Chondrocyte (in vitro differentiated cells): ENCODE results near the gene NUDT3. TPM values are rescaled to one million over a fixed set of nuclear protein-coding genes. Genes with fewer than 3 reads are reported as not detected.

Experiments
- DNase-seq: peaks from one replicate; pipeline ENCODE4 v3.0.0; 2021; ENCODE audit warnings: mixed read lengths, low spot score
- H3K27ac Mint-ChIP-seq: one replicate; pipeline ENCODE4 v1.8.0; 2021; ENCODE audit warnings: mild to moderate bottlenecking, moderate library complexity, mixed read lengths; ENCODE audit not compliant: unreplicated experiment
- H3K27me3 Mint-ChIP-seq: 2 replicates; pipeline ENCODE4 v1.8.0; 2021; ENCODE audit warnings: low read depth, mixed read lengths
- H3K36me3 Mint-ChIP-seq: 2 replicates; pipeline ENCODE4 v1.8.0; 2021; ENCODE audit warnings: low read depth, mixed read lengths
- H3K4me1 Mint-ChIP-seq: 2 replicates; pipeline ENCODE4 v1.8.0; 2021; ENCODE audit warnings: low read depth, mild to moderate bottlenecking, mixed read lengths
- H3K4me3 Mint-ChIP-seq: one replicate; pipeline ENCODE4 v1.8.0; 2021; ENCODE audit warnings: mild to moderate bottlenecking, moderate library complexity, mixed read lengths; ENCODE audit not compliant: unreplicated experiment
- H3K9me3 Mint-ChIP-seq: 2 replicates; pipeline ENCODE4 v1.8.0; 2021; ENCODE audit warnings: low read depth, mixed read lengths
- total RNA-seq: library from RNA; stranded (reverse); gene quantifications from 3 replicates; pipeline ENCODE4 v1.2.1, GENCODE V29; 2021
- TF ChIP-seq, protein P1 (sequence below): fragments of 200-600 bp; sonication (generic); IDR thresholded peaks from 2 replicates; pipeline ENCODE4 v1.5.0; 2021; ENCODE audit warnings: antibody characterized with exemption, mild to moderate bottlenecking, moderate library complexity

Gene NUDT3
- total RNA-seq, 1 donor from 2014 or later: 22.0 TPM

- TF ChIP-seq, protein P1, sequence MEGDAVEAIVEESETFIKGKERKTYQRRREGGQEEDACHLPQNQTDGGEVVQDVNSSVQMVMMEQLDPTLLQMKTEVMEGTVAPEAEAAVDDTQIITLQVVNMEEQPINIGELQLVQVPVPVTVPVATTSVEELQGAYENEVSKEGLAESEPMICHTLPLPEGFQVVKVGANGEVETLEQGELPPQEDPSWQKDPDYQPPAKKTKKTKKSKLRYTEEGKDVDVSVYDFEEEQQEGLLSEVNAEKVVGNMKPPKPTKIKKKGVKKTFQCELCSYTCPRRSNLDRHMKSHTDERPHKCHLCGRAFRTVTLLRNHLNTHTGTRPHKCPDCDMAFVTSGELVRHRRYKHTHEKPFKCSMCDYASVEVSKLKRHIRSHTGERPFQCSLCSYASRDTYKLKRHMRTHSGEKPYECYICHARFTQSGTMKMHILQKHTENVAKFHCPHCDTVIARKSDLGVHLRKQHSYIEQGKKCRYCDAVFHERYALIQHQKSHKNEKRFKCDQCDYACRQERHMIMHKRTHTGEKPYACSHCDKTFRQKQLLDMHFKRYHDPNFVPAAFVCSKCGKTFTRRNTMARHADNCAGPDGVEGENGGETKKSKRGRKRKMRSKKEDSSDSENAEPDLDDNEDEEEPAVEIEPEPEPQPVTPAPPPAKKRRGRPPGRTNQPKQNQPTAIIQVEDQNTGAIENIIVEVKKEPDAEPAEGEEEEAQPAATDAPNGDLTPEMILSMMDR: peak; percentile 63
- H3K4me3 Mint-ChIP-seq: peak overlapping the region; percentile 25
- peaks cover 1% of the 10 kb centered on the region for H3K36me3 Mint-ChIP-seq
- H3K27me3 Mint-ChIP-seq: no peaks in the 10 kb centered on the region
- peak overlapping the region; percentile 89 for H3K27ac Mint-ChIP-seq
- peaks cover 43% of the 10 kb centered on the region for H3K4me1 Mint-ChIP-seq
- peak; percentile 80 for DNase-seq
- no peaks in the 10 kb centered on the region for H3K9me3 Mint-ChIP-seq
Observed at GRCh38 chr6:34243901-34244884, 148.3 kb downstream of the NUDT3 start.

DNA sequence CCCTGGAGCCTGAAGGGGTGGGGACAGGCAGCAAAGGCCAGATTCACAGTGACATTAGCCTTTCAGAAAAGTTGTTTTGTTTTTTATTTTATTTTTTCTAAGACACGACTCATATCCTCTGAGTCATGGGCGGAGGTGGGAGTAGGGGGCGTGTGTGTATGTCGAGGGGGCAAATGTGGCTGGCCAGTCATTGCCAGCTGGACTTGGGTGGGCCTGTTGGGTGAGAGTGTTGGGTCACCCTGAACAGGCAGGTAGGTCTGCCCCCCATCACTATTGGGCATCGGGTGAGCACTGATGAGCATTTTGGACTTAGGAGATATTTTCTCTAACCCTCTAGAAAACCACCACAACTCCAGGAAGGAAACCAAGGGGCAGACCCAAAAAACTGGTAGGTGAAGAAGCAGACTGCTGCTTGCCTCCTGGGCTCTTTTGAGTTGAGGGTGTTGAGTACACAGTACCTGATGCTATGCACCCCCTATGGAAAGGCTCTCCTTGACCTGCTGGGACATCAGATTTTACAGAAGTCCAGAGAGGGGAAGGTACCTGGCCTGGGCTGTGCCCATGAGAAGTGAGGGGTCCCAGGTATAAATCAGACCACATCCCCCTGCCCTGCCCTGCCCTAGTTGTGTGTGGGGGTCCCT lies 149.2 kb downstream of the NUDT3 start:
- Mint-ChIP-seq H3K27me3 (no peaks in the 10 kb centered on the region), H3K36me3 (peaks cover 1% of the 10 kb centered on the region), H3K4me3 (no peak overlapping the region), H3K4me1 (peaks cover 44% of the 10 kb centered on the region), H3K27ac (peak overlapping the region; percentile 65), H3K9me3 (no peaks in the 10 kb centered on the region)
- DNase-seq: peak; percentile 38
- TF ChIP-seq, protein P1: no peak

GRCh38 chr6:34242252-34243130 lies 150.0 kb downstream of the NUDT3 start:
- Mint-ChIP-seq H3K27ac (peak overlapping the region; percentile 65), H3K27me3 (no peaks in the 10 kb centered on the region), H3K4me1 (peaks cover 37% of the 10 kb centered on the region), H3K36me3 (peaks cover 1% of the 10 kb centered on the region), H3K4me3 (no peak overlapping the region), H3K9me3 (no peaks in the 10 kb centered on the region)
- TF ChIP-seq, protein P1: no peak
- DNase-seq: peak; percentile 82

GRCh38 chr6:34241351-34242215 lies 150.9 kb downstream of the NUDT3 start:
- peaks cover 37% of the 10 kb centered on the region for H3K4me1 Mint-ChIP-seq
- H3K27me3 Mint-ChIP-seq: no peaks in the 10 kb centered on the region
- H3K4me3 Mint-ChIP-seq: no peak overlapping the region
- TF ChIP-seq, protein P1: no peak
- H3K9me3 Mint-ChIP-seq: no peaks in the 10 kb centered on the region
- peak; percentile 51 for DNase-seq
- no peak overlapping the region for H3K27ac Mint-ChIP-seq
- peaks cover 1% of the 10 kb centered on the region for H3K36me3 Mint-ChIP-seq
